Fibroblast of the aortic adventitia (primary cell): Measurements from ENCODE around the gene PALD1. TPM values are rescaled to one million over a fixed set of nuclear protein-coding genes. Genes with fewer than 3 reads are reported as not detected.

Experiments used
- DNase-seq: peaks from one replicate; pipeline ENCODE4 v3.0.0-alpha.2; 2010; ENCODE audit warnings: low read depth
- H3K4me3 ChIP-seq: 2 replicates; pipeline ENCODE4 v1.5.1; 2011; ENCODE audit warnings: low read depth, mild to moderate bottlenecking, control low read depth, low read length, moderate library complexity
- total RNA-seq: library from RNA; depleted of rRNA; stranded (reverse); fragments of >200 nt; gene quantifications from 2 replicates; pipeline ENCODE4 v1.2.3, GENCODE V29; 2012; ENCODE audit warnings: low replicate concordance
- TF ChIP-seq, protein P1 (sequence below): IDR thresholded peaks from 2 replicates; pipeline ENCODE4 v1.5.1; 2011; ENCODE audit warnings: mild to moderate bottlenecking, low read length, control low read depth, inconsistent platforms; ENCODE audit not compliant: insufficient read depth

The PALD1 gene
- total RNA-seq, 1 donor, result 0.18 TPM

DNA sequence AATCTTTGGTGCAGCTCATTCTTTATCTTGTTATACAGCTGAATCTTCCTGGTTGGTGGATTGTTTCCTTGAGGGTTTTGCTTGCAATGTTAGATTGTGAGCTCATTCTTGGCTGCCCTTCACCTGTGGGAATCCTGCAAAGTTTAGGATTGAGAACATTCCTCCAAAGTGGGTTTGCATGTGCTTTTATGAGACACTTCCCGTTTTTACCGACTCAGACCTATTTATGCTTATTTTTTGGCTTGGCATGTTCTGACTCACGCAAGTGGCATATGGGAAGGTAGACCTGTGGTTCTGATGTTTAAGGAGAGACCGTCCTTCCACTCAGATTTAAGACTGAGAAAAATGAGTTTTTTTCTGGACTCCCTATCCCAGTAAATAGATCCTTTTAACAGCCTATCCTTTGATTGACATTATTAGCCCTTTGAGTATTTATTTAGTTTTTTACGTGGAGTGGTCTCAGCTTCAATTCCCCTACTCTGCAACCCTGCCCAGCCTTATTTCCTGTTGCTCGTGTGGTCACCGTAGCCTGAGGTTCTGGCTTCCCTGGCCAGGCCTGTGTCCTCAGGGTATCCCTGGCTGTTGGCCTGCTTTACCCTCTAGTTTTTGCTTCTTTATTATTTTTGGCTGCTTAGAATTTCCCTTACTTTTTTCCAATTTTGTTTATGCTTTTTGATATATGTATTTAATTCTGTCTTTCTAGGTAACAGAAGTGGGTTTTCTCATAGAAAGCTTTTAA is 137.4 kb downstream of the PALD1 start:
- TF ChIP-seq, protein P1, sequence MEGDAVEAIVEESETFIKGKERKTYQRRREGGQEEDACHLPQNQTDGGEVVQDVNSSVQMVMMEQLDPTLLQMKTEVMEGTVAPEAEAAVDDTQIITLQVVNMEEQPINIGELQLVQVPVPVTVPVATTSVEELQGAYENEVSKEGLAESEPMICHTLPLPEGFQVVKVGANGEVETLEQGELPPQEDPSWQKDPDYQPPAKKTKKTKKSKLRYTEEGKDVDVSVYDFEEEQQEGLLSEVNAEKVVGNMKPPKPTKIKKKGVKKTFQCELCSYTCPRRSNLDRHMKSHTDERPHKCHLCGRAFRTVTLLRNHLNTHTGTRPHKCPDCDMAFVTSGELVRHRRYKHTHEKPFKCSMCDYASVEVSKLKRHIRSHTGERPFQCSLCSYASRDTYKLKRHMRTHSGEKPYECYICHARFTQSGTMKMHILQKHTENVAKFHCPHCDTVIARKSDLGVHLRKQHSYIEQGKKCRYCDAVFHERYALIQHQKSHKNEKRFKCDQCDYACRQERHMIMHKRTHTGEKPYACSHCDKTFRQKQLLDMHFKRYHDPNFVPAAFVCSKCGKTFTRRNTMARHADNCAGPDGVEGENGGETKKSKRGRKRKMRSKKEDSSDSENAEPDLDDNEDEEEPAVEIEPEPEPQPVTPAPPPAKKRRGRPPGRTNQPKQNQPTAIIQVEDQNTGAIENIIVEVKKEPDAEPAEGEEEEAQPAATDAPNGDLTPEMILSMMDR, result no peak
- DNase-seq, result peak; percentile 39
- no peak overlapping the region for H3K4me3 ChIP-seq

DNA sequence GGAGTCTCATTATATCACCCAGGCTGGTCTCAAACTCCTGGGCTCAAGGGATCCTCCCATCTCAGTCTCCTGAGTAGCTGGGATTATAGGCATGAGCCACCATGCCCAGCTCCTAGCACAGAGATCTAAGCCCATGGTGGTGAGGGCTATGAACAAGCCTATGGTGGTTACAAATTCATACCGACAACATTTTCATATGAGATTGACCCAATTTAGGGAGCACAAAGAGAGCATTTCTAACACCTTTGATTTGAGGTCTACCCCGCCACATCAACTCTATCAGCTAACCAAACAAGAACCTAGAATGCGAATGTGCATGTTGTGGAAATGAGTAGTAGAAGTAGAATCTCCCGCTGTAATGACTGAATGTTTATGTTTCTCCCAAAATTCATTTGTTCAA is 138.2 kb downstream of the PALD1 start:
- TF ChIP-seq, protein P1, result no peak

More for the DNA sequence above, 138.2 kb downstream of the PALD1 start:
- DNase-seq, result no peak
- H3K4me3 ChIP-seq, result no peak overlapping the region

Other genes with a start within 250 kb of the PALD1 start
- 197 and 394 TPM in 2 replicates for gene PPA1, start 245.3 kb upstream of the PALD1 start, total RNA-seq
- not detected in 2 replicates for gene NPFFR1, start 194.8 kb upstream of the PALD1 start, total RNA-seq
- gene LRRC20, start 96.1 kb upstream of the PALD1 start, total RNA-seq, result 3.7 and 8.6 TPM in 2 replicates
- 54.2 and 60.2 TPM in 2 replicates for gene EIF4EBP2, start 74.6 kb upstream of the PALD1 start, total RNA-seq
- not detected in 2 replicates for gene NODAL, start 37.1 kb upstream of the PALD1 start, total RNA-seq
- gene PRF1, start 124.0 kb downstream of the PALD1 start, total RNA-seq, result not detected in 2 replicates
- 2.0 and 5.3 TPM in 2 replicates for gene ADAMTS14, start 193.7 kb downstream of the PALD1 start, total RNA-seq